Osteoblast (primary cell): ENCODE measurements around the gene PLB1. TPM values are rescaled to one million over a fixed set of nuclear protein-coding genes. Genes with fewer than 3 reads are reported as not detected.

Experiments
- DNase-seq: peaks from one replicate; pipeline ENCODE4 v3.0.0; 2011; ENCODE audit warnings: low spot score, mixed read lengths; ENCODE audit not compliant: insufficient read length; ENCODE audit errors: missing footprints
- H2AFZ ChIP-seq: 2 replicates; pipeline ENCODE4 v1.6.0; 2011; ENCODE audit warnings: mild to moderate bottlenecking, low read length
- H3K27ac ChIP-seq: 2 replicates; pipeline ENCODE4 v1.5.1; 2011; ENCODE audit warnings: mild to moderate bottlenecking, low read depth, low read length, moderate library complexity
- H3K27me3 ChIP-seq: 2 replicates; pipeline ENCODE4 v1.6.0; 2012; ENCODE audit warnings: mild to moderate bottlenecking, control low read depth, inconsistent platforms, low read length, moderate library complexity; ENCODE audit not compliant: insufficient read depth
- H3K36me3 ChIP-seq: 2 replicates; pipeline ENCODE4 v1.5.1; 2011; ENCODE audit warnings: mild to moderate bottlenecking, low read length, control low read depth, moderate library complexity; ENCODE audit not compliant: insufficient read depth
- H3K4me1 ChIP-seq: 2 replicates; pipeline ENCODE4 v1.5.1; 2011; ENCODE audit warnings: mild to moderate bottlenecking, low read length, control low read depth, moderate library complexity; ENCODE audit not compliant: insufficient read depth
- H3K4me2 ChIP-seq: 2 replicates; pipeline ENCODE4 v1.6.0; 2011; ENCODE audit warnings: mild to moderate bottlenecking, low read length; ENCODE audit not compliant: insufficient read depth
- H3K4me3 ChIP-seq: fragments of 200-600 bp; sonication (generic); 3 replicates; pipeline ENCODE4 v1.5.1; 2012; ENCODE audit warnings: mild to moderate bottlenecking, low read length, inconsistent platforms; ENCODE audit not compliant: insufficient read depth
- H3K79me2 ChIP-seq: 2 replicates; pipeline ENCODE4 v1.6.0; 2012; ENCODE audit warnings: mild to moderate bottlenecking, low read length, control low read depth, inconsistent platforms; ENCODE audit not compliant: insufficient read depth
- H3K9me3 ChIP-seq: 2 replicates; pipeline ENCODE4 v1.5.1; 2011; ENCODE audit warnings: low read depth, low read length, control low read depth
- H4K20me1 ChIP-seq: 2 replicates; pipeline ENCODE4 v1.6.0; 2012; ENCODE audit warnings: mild to moderate bottlenecking, low read length, control low read depth; ENCODE audit not compliant: insufficient read depth
- total RNA-seq: library from RNA; depleted of rRNA; stranded (reverse); fragments of >200 nt; gene quantifications from 2 replicates; pipeline ENCODE4 v1.2.3, GENCODE V29; 2012
- TF ChIP-seq, protein P1 (sequence below): IDR thresholded peaks from 2 replicates; pipeline ENCODE4 v1.5.1; 2011; ENCODE audit warnings: mild to moderate bottlenecking, low read depth, low read length, moderate library complexity; ENCODE audit errors: extremely low read depth

Gene PLB1
- total RNA-seq, 1 donor, result 0.36 TPM

DNA sequence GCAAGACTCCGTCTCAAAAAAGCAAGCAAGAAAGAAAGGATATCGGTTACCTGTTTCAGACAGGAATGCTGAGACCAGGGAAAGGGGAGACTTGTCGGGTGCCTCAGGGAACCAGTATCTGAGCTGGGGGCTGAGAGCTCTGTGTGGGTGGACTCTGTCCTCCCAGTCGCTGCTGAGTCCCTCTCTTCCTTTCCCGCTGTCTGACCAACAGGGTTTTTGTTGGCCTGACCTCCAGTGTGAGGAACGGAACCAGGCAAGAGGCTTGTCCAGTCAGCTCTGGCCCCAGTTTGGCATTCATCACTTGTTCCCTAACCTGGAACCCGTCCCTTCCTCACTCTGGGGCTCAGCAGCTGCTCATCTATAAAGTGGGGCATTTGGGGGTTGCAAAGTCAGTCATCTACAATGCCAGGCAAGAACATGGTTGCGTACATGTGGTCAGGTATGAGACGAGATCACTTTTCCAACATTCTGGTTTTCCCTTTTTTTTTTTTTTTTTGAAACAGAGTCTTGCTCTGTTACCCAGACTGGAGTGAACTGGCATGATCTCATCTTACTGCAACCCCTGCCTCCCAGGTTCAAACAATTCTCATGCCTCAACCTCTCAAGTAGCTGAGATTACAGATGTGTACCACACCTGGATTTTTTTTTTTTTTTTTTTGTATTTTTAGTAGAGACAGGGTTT, 116.4 kb downstream of the PLB1 start:
- no peak for DNase-seq
- Histone ChIP-seq H3K27me3 (no peaks in the 10 kb centered on the region), H3K79me2 (no peaks in the 10 kb centered on the region), H3K27ac (no peak overlapping the region), H3K9me3 (no peaks in the 10 kb centered on the region), H4K20me1 (no peaks in the 10 kb centered on the region), H3K4me1 (peaks cover 5% of the 10 kb centered on the region), H3K36me3 (no peaks in the 10 kb centered on the region), H3K4me3 (no peak overlapping the region), H2AFZ (no peak overlapping the region), H3K4me2 (no peak overlapping the region)
- TF ChIP-seq, protein P1, sequence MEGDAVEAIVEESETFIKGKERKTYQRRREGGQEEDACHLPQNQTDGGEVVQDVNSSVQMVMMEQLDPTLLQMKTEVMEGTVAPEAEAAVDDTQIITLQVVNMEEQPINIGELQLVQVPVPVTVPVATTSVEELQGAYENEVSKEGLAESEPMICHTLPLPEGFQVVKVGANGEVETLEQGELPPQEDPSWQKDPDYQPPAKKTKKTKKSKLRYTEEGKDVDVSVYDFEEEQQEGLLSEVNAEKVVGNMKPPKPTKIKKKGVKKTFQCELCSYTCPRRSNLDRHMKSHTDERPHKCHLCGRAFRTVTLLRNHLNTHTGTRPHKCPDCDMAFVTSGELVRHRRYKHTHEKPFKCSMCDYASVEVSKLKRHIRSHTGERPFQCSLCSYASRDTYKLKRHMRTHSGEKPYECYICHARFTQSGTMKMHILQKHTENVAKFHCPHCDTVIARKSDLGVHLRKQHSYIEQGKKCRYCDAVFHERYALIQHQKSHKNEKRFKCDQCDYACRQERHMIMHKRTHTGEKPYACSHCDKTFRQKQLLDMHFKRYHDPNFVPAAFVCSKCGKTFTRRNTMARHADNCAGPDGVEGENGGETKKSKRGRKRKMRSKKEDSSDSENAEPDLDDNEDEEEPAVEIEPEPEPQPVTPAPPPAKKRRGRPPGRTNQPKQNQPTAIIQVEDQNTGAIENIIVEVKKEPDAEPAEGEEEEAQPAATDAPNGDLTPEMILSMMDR, result no peak

DNA sequence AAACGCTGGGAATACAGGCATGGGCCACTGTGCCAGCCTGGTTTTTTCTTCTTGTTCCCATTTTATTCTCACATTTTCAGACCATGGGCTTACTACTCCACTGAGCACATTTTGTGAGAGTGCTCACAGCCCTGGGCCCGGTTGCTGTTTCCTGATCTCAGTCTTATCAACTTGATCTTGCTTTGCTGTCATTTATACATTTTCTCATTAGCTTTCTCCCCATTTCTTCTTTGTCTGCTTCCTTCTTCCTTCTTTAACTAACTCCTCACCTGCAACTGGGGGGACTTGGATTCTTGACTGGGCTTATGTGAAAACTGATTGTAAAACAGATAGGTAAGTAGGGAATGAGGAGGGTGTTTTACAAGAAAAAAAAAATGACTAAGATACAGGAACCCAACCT, 117.3 kb downstream of the PLB1 start:
- no peak overlapping the region for H3K4me3 ChIP-seq
- H4K20me1 ChIP-seq, result no peaks in the 10 kb centered on the region
- TF ChIP-seq, protein P1, result no peak
- H3K36me3 ChIP-seq, result no peaks in the 10 kb centered on the region
- no peaks in the 10 kb centered on the region for H3K9me3 ChIP-seq
- no peaks in the 10 kb centered on the region for H3K27me3 ChIP-seq
- H3K27ac ChIP-seq, result no peak overlapping the region
- H3K79me2 ChIP-seq, result no peaks in the 10 kb centered on the region
- DNase-seq, result no peak
- H2AFZ ChIP-seq, result no peak overlapping the region
- H3K4me2 ChIP-seq, result no peak overlapping the region
- peaks cover 5% of the 10 kb centered on the region for H3K4me1 ChIP-seq

DNA sequence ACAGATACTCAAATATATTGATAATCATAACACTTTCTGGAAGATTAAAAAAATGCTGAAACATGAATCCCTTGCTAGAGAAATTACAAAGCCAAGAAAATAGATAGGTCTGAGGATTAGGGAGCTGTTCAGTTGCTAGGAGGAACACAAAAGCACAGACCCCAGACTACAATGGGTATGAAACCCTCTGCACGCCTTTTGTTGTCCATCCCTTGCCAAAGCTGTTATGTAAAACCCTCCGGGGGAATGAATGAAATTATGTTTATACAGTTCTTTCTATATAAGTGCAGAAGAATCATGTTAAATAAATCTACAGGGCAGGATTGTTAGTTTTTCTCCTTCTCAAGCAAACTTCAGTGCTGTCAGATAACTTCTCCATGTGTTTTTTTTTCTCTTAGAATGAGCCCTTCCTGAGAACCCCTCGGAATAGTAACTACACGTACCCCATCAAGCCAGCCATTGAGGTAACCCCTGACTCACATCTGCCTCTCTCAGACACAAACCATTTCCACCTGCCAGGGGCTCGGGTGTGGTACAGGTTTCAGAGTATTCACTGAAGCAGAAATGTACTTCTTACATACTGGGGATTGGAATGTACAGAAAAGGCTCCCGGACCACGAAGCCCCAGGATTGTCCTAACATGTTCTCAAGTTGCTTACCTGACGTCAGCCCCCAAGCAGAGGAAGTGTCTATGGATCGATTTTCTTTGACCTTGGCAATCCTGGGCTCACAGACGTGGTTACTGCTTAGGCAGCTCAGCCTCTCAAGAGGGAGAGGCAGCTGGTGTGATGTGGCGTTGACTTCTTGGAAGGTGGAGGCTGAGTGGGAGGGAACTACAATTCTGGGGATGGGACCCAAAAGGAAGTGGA, 118.0 kb downstream of the PLB1 start:
- TF ChIP-seq, protein P1, result no peak
- H3K4me1 ChIP-seq, result peaks cover 5% of the 10 kb centered on the region
- H3K4me3 ChIP-seq, result no peak overlapping the region
- H2AFZ ChIP-seq, result no peak overlapping the region
- H4K20me1 ChIP-seq, result no peaks in the 10 kb centered on the region
- H3K9me3 ChIP-seq, result no peaks in the 10 kb centered on the region
- no peak overlapping the region for H3K27ac ChIP-seq
- no peaks in the 10 kb centered on the region for H3K36me3 ChIP-seq
- no peak overlapping the region for H3K4me2 ChIP-seq
- H3K79me2 ChIP-seq, result no peaks in the 10 kb centered on the region
- no peaks in the 10 kb centered on the region for H3K27me3 ChIP-seq
- DNase-seq, result no peak

DNA sequence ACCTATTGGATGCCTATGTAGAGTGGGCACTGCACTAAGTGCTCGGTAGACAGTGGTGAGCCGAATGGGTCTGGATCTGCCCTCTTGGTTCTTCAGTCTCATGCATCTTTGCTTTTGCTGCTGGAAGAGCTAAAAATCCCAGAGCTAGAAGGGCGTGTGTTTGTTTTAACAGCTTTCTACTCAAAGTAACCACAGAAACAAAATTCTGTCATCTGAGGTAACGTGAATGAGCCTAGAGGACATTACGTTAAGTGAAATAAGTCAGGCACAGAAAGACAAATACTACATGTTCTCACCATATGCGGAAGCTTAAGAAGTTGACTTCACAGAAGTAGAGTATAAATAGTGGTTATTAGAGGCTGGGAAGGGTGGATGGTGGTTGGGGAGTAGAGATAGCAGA, 119.8 kb downstream of the PLB1 start:
- Histone ChIP-seq H2AFZ (no peak overlapping the region), H3K9me3 (no peaks in the 10 kb centered on the region), H3K79me2 (no peaks in the 10 kb centered on the region), H3K27ac (no peak overlapping the region), H3K36me3 (no peaks in the 10 kb centered on the region), H3K4me2 (no peak overlapping the region), H3K4me3 (no peak overlapping the region), H3K4me1 (peaks cover 5% of the 10 kb centered on the region), H3K27me3 (no peaks in the 10 kb centered on the region), H4K20me1 (no peaks in the 10 kb centered on the region)
- DNase-seq, result no peak
- TF ChIP-seq, protein P1, result no peak
